Measurements from ENCODE around the gene HP1BP3. TPM values are rescaled to one million over a fixed set of nuclear protein-coding genes. Genes with fewer than 3 reads are reported as not detected.

HP1BP3 gene
- total RNA-seq, 3 donors from 2014 or later, result 224 to 317 (median 281) TPM

GRCh38 chr1:20717452-20718342 is 69.4 kb downstream of the HP1BP3 start, which contains the start of gene KIF17:
KIF17 (minus strand) TSS chr1:20718007; CDS start chr1:20717706, 301 bp downstream.
- no peaks in the 10 kb centered on the region for H3K36me3 ChIP-seq
- no peaks in the 10 kb centered on the region for H3K4me1 ChIP-seq
- intact Hi-C loops (cut with DNase I; ENCODE audit: low total_unique reads), result no loop called here
- peak within 1 kb of the TSS; percentile 36 to 74 (median 52) for H3K4me3 ChIP-seq
- no peak for TF ChIP-seq POLR2AphosphoS5 (IDR thresholded peaks at IDR 0.05)
- H3K9me3 ChIP-seq, result no peaks in the 10 kb centered on the region
- no peak within 1 kb of the TSS for H3K27ac ChIP-seq
- peak; percentile 32 to 57 for DNase-seq (ENCODE audit: low spot score in 2 of 2)
- H3K27me3 ChIP-seq, result peaks cover 0 to 20% of the 10 kb centered on the region in 2 donors

DNA sequence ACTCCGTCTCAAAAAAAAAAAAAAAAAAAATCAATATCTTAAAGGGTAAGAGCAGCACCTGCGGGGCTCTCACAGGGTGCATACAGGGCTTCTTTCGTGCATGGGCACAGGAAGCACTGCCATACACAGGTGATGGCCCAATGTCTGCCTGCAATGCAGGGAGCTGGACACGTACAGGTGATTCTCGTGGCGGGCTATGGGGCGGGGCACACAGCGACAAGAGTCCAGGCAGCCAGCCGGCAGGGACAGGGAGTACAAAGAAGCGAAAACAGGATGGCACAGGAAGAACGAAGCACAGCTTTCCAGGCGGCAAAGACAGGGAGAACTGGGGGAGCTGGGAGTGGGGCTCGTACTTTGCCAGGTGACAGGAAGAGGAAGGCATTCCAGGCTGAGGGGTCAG is 70.9 kb downstream of the HP1BP3 start:
- Histone ChIP-seq H3K4me3 (no peak overlapping the region), H3K27me3 (peaks cover 0 to 20% of the 10 kb centered on the region in 2 donors), H3K27ac (no peak overlapping the region), H3K36me3 (no peaks in the 10 kb centered on the region), H3K9me3 (no peaks in the 10 kb centered on the region), H3K4me1 (no peaks in the 10 kb centered on the region)
- intact Hi-C loops (cut with DNase I; ENCODE audit: low total_unique reads), result no loop called here
- no peak for TF ChIP-seq POLR2AphosphoS5 (IDR thresholded peaks at IDR 0.05)
- TF ChIP-seq, protein P1, sequence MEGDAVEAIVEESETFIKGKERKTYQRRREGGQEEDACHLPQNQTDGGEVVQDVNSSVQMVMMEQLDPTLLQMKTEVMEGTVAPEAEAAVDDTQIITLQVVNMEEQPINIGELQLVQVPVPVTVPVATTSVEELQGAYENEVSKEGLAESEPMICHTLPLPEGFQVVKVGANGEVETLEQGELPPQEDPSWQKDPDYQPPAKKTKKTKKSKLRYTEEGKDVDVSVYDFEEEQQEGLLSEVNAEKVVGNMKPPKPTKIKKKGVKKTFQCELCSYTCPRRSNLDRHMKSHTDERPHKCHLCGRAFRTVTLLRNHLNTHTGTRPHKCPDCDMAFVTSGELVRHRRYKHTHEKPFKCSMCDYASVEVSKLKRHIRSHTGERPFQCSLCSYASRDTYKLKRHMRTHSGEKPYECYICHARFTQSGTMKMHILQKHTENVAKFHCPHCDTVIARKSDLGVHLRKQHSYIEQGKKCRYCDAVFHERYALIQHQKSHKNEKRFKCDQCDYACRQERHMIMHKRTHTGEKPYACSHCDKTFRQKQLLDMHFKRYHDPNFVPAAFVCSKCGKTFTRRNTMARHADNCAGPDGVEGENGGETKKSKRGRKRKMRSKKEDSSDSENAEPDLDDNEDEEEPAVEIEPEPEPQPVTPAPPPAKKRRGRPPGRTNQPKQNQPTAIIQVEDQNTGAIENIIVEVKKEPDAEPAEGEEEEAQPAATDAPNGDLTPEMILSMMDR (IDR thresholded peaks at IDR 0.05), result no peak
- no peak for DNase-seq (ENCODE audit: low spot score in 2 of 2)

GRCh38 chr1:20715406-20715805 is 71.7 kb downstream of the HP1BP3 start:
- Histone ChIP-seq H3K27ac (no peak overlapping the region), H3K36me3 (no peaks in the 10 kb centered on the region), H3K4me3 (no peak overlapping the region), H3K4me1 (no peaks in the 10 kb centered on the region), H3K9me3 (no peaks in the 10 kb centered on the region), H3K27me3 (peaks cover 0 to 20% of the 10 kb centered on the region in 2 donors)
- TF ChIP-seq POLR2A (IDR thresholded peaks at IDR 0.05), result no peak
- TF ChIP-seq, protein P1 (IDR thresholded peaks at IDR 0.05), result no peak
- no peak for TF ChIP-seq POLR2AphosphoS5 (IDR thresholded peaks at IDR 0.05)
- intact Hi-C loops (cut with DNase I; ENCODE audit: low total_unique reads), result no loop called here
- no peak for DNase-seq (ENCODE audit: low spot score in 2 of 2)

GRCh38 chr1:20713440-20713839 is 73.7 kb downstream of the HP1BP3 start:
- Histone ChIP-seq H3K27me3 (peaks cover 0 to 20% of the 10 kb centered on the region in 2 donors), H3K4me3 (no peak overlapping the region), H3K27ac (no peak overlapping the region), H3K9me3 (no peaks in the 10 kb centered on the region), H3K36me3 (no peaks in the 10 kb centered on the region), H3K4me1 (no peaks in the 10 kb centered on the region)
- DNase-seq (ENCODE audit: low spot score in 2 of 2), result no peak
- TF ChIP-seq POLR2A (IDR thresholded peaks at IDR 0.05), result no peak
- intact Hi-C loops (cut with DNase I; ENCODE audit: low total_unique reads), result no loop called here

DNA sequence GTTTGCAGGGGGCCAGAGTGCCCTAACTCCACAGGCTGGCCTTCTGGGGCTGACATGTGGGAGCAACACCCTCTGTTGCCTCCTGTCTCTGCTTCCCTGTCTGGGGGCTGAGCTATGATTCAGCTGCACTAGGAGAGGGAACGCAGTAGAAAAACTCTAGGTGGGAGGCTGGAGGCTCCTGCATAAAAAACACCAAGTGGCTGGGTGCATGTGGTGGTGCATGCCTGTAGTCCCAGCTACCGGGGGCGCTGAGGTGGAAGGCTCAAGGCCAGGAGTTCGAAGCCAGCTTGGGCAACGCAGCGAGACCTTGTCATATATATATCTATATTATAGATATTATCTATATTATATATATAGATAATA is 74.9 kb downstream of the HP1BP3 start:
- intact Hi-C loops (cut with DNase I; ENCODE audit: low total_unique reads), result no loop called here
- H3K27me3 ChIP-seq, result peaks cover 0 to 17% of the 10 kb centered on the region in 2 donors

More for the DNA sequence above, 74.9 kb downstream of the HP1BP3 start:
- H3K9me3 ChIP-seq, result no peaks in the 10 kb centered on the region
- no peak for DNase-seq (ENCODE audit: low spot score in 2 of 2)
- no peak overlapping the region for H3K27ac ChIP-seq
- no peaks in the 10 kb centered on the region for H3K36me3 ChIP-seq
- no peak for TF ChIP-seq POLR2AphosphoS5 (IDR thresholded peaks at IDR 0.05)
- no peak for TF ChIP-seq POLR2A (IDR thresholded peaks at IDR 0.05)
- TF ChIP-seq, protein P1 (IDR thresholded peaks at IDR 0.05), result no peak
- H3K4me3 ChIP-seq, result no peak overlapping the region
- H3K4me1 ChIP-seq, result no peaks in the 10 kb centered on the region

All from breast epithelium (tissue), 4 donors.